ENCODE measurements around the gene HPN.

The HPN gene

DNA sequence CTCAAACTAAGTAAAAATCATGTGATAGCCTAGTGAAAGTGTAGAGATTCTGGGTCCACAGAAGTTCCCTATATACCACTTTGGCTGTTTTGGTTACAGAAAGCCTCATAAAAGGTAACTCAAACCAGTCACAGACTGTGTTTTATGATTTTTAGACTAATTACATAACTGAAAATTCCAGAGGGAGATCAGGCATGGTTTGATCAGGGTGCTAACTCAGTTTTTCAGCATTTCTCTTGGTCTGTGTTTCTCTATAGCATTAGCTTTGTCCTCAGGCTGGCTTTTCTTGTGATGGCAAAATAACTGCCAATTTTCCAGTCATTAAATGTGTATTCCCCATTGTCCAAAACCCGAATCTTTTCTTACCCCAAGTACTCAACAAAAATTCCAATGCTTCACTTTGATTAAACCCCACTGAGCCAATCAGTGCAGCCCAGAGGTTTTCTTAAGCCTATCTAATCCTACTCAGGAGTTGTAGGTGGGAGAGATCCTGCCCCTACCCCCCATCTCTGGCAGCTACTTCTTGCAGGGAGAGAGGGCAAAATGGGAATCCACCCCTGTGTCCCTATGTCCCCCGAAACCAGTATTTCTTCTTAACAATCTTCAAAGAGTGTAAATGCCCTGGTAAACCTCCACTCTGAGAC lies 65.5 kb downstream of the HPN start:
- Histone ChIP-seq H3K27me3 (replicated peaks; ENCODE audit: insufficient read depth, low read length) (peaks cover 68% of the 10 kb centered on the region), H3K9me2 (replicated peaks; ENCODE audit: insufficient read depth, low read length) (no peaks in the 10 kb centered on the region), H4K20me1 (ENCODE audit: insufficient read depth, low read length) (no peaks in the 10 kb centered on the region), H3K79me2 (ENCODE audit: low read length) (no peaks in the 10 kb centered on the region), H2AFZ (ENCODE audit: low read length) (no peak overlapping the region), H3K9me3 (replicated peaks; ENCODE audit: insufficient read depth, low read length) (no peaks in the 10 kb centered on the region), H3K27ac (ENCODE audit: low read length) (no peak overlapping the region), H3K4me3 (ENCODE audit: low read length) (no peak overlapping the region), H3K36me3 (replicated peaks; ENCODE audit: insufficient read depth, low read length) (no peaks in the 10 kb centered on the region), H3K9ac (ENCODE audit: low read length) (no peak overlapping the region), H3K4me2 (ENCODE audit: low read depth, low read length) (no peak overlapping the region), H3F3A (ENCODE audit: insufficient read depth, low read length) (no peaks in the 10 kb centered on the region), H3K4me1 (ENCODE audit: low read length) (no peaks in the 10 kb centered on the region)
- no peak for DNase-seq
- TF ChIP-seq, protein P1, sequence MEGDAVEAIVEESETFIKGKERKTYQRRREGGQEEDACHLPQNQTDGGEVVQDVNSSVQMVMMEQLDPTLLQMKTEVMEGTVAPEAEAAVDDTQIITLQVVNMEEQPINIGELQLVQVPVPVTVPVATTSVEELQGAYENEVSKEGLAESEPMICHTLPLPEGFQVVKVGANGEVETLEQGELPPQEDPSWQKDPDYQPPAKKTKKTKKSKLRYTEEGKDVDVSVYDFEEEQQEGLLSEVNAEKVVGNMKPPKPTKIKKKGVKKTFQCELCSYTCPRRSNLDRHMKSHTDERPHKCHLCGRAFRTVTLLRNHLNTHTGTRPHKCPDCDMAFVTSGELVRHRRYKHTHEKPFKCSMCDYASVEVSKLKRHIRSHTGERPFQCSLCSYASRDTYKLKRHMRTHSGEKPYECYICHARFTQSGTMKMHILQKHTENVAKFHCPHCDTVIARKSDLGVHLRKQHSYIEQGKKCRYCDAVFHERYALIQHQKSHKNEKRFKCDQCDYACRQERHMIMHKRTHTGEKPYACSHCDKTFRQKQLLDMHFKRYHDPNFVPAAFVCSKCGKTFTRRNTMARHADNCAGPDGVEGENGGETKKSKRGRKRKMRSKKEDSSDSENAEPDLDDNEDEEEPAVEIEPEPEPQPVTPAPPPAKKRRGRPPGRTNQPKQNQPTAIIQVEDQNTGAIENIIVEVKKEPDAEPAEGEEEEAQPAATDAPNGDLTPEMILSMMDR (IDR thresholded peaks at IDR 0.05; ENCODE audit: low read length), result no peak
- TF ChIP-seq EZH2 (optimal IDR thresholded peaks at IDR 0.05; ENCODE audit: low read depth, low read length) (no peak), EZH2phosphoT487 (IDR thresholded peaks at IDR 0.05; ENCODE audit: low read length) (no peak)

DNA sequence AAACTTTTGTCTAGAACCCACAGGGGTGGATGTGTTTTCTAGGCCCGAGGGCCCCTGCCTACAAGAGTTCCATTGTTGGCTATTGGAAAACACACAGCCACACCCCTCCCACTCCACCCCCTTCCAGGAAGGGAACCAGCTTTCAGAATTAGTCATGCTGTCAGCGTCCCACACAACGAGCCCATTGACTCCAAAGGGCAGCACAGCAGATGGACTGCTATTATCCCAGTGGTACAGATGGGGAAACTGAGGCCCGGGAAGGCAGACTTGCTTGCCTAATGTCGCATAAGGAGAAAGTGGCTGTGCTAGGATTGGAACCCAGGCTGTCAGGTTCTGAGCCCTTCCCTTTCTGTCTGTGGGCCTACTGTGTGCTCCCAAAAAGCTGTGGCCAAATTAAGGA lies 66.0 kb downstream of the HPN start:
- no peak for DNase-seq
- no peaks in the 10 kb centered on the region for H3K36me3 ChIP-seq (replicated peaks; ENCODE audit: insufficient read depth, low read length)
- no peak overlapping the region for H3K27ac ChIP-seq (ENCODE audit: low read length)
- no peak overlapping the region for H2AFZ ChIP-seq (ENCODE audit: low read length)
- H3K9me2 ChIP-seq (replicated peaks; ENCODE audit: insufficient read depth, low read length), result no peaks in the 10 kb centered on the region
- peaks cover 72% of the 10 kb centered on the region for H3K27me3 ChIP-seq (replicated peaks; ENCODE audit: insufficient read depth, low read length)
- no peaks in the 10 kb centered on the region for H3K79me2 ChIP-seq (ENCODE audit: low read length)
- no peaks in the 10 kb centered on the region for H3F3A ChIP-seq (ENCODE audit: insufficient read depth, low read length)
- no peaks in the 10 kb centered on the region for H3K9me3 ChIP-seq (replicated peaks; ENCODE audit: insufficient read depth, low read length)
- H3K9ac ChIP-seq (ENCODE audit: low read length), result no peak overlapping the region
- TF ChIP-seq, protein P1 (IDR thresholded peaks at IDR 0.05; ENCODE audit: low read length), result no peak
- TF ChIP-seq EZH2phosphoT487 (IDR thresholded peaks at IDR 0.05; ENCODE audit: low read length), result no peak
- TF ChIP-seq EZH2 (optimal IDR thresholded peaks at IDR 0.05; ENCODE audit: low read depth, low read length), result no peak
- H3K4me2 ChIP-seq (ENCODE audit: low read depth, low read length), result no peak overlapping the region
- H3K4me3 ChIP-seq (ENCODE audit: low read length), result no peak overlapping the region
- H3K4me1 ChIP-seq (ENCODE audit: low read length), result no peaks in the 10 kb centered on the region
- no peaks in the 10 kb centered on the region for H4K20me1 ChIP-seq (ENCODE audit: insufficient read depth, low read length)

- no peak overlapping the region for H2AFZ ChIP-seq (ENCODE audit: low read length)
- H4K20me1 ChIP-seq (ENCODE audit: insufficient read depth, low read length), result no peaks in the 10 kb centered on the region
- H3K27me3 ChIP-seq (replicated peaks; ENCODE audit: insufficient read depth, low read length), result peaks cover 69% of the 10 kb centered on the region
- no peak for DNase-seq
- no peaks in the 10 kb centered on the region for H3K9me2 ChIP-seq (replicated peaks; ENCODE audit: insufficient read depth, low read length)
- H3K9me3 ChIP-seq (replicated peaks; ENCODE audit: insufficient read depth, low read length), result no peaks in the 10 kb centered on the region
- TF ChIP-seq, protein P1 (IDR thresholded peaks at IDR 0.05; ENCODE audit: low read length), result no peak
- TF ChIP-seq EZH2phosphoT487 (IDR thresholded peaks at IDR 0.05; ENCODE audit: low read length) (no peak), EZH2 (optimal IDR thresholded peaks at IDR 0.05; ENCODE audit: low read depth, low read length) (no peak)
- H3K27ac ChIP-seq (ENCODE audit: low read length), result no peak overlapping the region
- H3K4me3 ChIP-seq (ENCODE audit: low read length), result no peak overlapping the region
- no peak overlapping the region for H3K9ac ChIP-seq (ENCODE audit: low read length)
- no peak overlapping the region for H3K4me2 ChIP-seq (ENCODE audit: low read depth, low read length)
- H3F3A ChIP-seq (ENCODE audit: insufficient read depth, low read length), result no peaks in the 10 kb centered on the region
- no peaks in the 10 kb centered on the region for H3K79me2 ChIP-seq (ENCODE audit: low read length)
- H3K36me3 ChIP-seq (replicated peaks; ENCODE audit: insufficient read depth, low read length), result no peaks in the 10 kb centered on the region
- H3K4me1 ChIP-seq (ENCODE audit: low read length), result no peaks in the 10 kb centered on the region
These were observed 67.2 kb downstream of the HPN start for GRCh38 chr19:35108730-35109129.

All from MM.1S (cell line).